Thyroid gland (tissue), 4 donors: ENCODE measurements around the gene COL27A1. TPM values are rescaled to one million over a fixed set of nuclear protein-coding genes. Genes with fewer than 3 reads are reported as not detected.

ENCODE experiments used
- DNase-seq, 2 donors: peaks; one replicate each; pipeline ENCODE4 v3.0.0-alpha.2; 2019
- H3K27ac ChIP-seq, 3 donors: fragments of 200-600 bp; sonication (generic); 1 replicate in 2 of 3; 2 replicates in 1 of 3; pipeline ENCODE4 v1.5.1; 2016 to 2019; ENCODE audit warnings: mild to moderate bottlenecking in 1 of 3, moderate library complexity in 1 of 3
- H3K27me3 ChIP-seq: fragments of 200-600 bp; sonication (generic); one replicate; pipeline ENCODE4 v1.5.1; 2019
- H3K36me3 ChIP-seq, 2 donors: fragments of 200-600 bp; sonication (generic); one replicate each; pipeline ENCODE4 v1.5.1; 2016 to 2019
- H3K4me1 ChIP-seq, 2 donors: fragments of 200-600 bp; sonication (generic); one replicate each; pipeline ENCODE4 v1.5.1; 2017 to 2019
- H3K4me3 ChIP-seq, 3 donors: fragments of 200-600 bp; sonication (generic); replicated peaks in 1 of 3; 1 replicate in 2 of 3; 2 replicates in 1 of 3; pipeline ENCODE4 v1.5.1; 2016; ENCODE audit warnings: mild to moderate bottlenecking in 1 of 3
- H3K9me3 ChIP-seq: fragments of 200-600 bp; sonication (generic); one replicate; pipeline ENCODE4 v1.5.1; 2017
- POLR2A ChIP-seq, 2 donors: fragments of 450-650 bp; IDR thresholded peaks; one replicate each; pipeline ENCODE4 v1.6.1; 2017; ENCODE audit warnings: antibody characterized with exemption in 2 of 2, mild to moderate bottlenecking in 2 of 2, moderate library complexity in 1 of 2
- WGBS, 2 donors: methylation state at CpG; one replicate each; pipeline ENCODE4 v1.1.5; 2017; 5-methylcytosine and 5-hydroxymethylcytosine counted together
- intact Hi-C: fragments of 100-400 bp; cut with DNase I; formaldehyde crosslinking; loops from one replicate; pipeline ENCODE4 v1.15.1; 2023
- total RNA-seq, 4 donors: library from RNA; depleted of rRNA; stranded (reverse); fragments of >200 nt; gene quantifications; one replicate each; pipeline ENCODE4 v1.2.3, GENCODE V29; 2016
- TF ChIP-seq, protein P1 (sequence below), 6 experiments: fragments of 200-600 bp in 3 of 6; fragments of 450-650 bp in 3 of 6; sonication (generic) in 3 of 6; IDR thresholded peaks; one replicate each; pipeline ENCODE4 v1.5.1; 2016 to 2019; ENCODE audit warnings: antibody characterized with exemption in 6 of 6, mild to moderate bottlenecking in 2 of 6, inconsistent platforms in 1 of 6, moderate library complexity in 1 of 6

The COL27A1 gene
- total RNA-seq, 4 donors from 2014 or later: 6.7 to 32.5 (median 10.6) TPM

DNA sequence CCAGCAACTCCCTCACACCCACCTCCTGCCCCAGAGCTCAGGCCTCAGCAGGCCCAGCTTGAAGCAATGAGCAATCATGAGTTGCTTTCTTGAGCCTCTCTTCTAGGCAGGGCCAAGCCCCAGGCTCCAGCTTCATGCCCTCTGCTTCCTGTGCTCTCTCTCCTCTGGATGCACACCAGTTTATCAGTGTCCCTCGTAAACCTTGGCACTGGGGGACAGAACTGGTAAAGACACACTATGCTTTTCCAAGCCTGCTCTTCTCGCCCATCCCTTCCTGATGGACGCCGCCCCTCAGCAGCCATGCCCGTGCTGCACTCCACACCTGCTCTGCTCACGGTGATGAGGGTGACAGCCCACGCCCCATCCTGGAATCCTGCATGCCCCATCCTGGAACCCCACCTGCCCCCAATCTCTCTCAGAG lies 118.1 kb downstream of the COL27A1 start:
- Histone ChIP-seq H3K9me3 (no peaks in the 10 kb centered on the region), H3K36me3 (no peaks in the 10 kb centered on the region), H3K4me1 (no peaks in the 10 kb centered on the region), H3K4me3 (no peak overlapping the region), H3K27ac (no peak overlapping the region), H3K27me3 (no peaks in the 10 kb centered on the region)
- TF ChIP-seq, protein P1, sequence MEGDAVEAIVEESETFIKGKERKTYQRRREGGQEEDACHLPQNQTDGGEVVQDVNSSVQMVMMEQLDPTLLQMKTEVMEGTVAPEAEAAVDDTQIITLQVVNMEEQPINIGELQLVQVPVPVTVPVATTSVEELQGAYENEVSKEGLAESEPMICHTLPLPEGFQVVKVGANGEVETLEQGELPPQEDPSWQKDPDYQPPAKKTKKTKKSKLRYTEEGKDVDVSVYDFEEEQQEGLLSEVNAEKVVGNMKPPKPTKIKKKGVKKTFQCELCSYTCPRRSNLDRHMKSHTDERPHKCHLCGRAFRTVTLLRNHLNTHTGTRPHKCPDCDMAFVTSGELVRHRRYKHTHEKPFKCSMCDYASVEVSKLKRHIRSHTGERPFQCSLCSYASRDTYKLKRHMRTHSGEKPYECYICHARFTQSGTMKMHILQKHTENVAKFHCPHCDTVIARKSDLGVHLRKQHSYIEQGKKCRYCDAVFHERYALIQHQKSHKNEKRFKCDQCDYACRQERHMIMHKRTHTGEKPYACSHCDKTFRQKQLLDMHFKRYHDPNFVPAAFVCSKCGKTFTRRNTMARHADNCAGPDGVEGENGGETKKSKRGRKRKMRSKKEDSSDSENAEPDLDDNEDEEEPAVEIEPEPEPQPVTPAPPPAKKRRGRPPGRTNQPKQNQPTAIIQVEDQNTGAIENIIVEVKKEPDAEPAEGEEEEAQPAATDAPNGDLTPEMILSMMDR (IDR thresholded peaks at IDR 0.05): no peak
- no peak for TF ChIP-seq POLR2A (IDR thresholded peaks at IDR 0.05)
- no peak for DNase-seq
- 94 to 96% methylated on average over 7 of the region's 7 CpGs for WGBS, 2 donors
- intact Hi-C loops: no loop called here

DNA sequence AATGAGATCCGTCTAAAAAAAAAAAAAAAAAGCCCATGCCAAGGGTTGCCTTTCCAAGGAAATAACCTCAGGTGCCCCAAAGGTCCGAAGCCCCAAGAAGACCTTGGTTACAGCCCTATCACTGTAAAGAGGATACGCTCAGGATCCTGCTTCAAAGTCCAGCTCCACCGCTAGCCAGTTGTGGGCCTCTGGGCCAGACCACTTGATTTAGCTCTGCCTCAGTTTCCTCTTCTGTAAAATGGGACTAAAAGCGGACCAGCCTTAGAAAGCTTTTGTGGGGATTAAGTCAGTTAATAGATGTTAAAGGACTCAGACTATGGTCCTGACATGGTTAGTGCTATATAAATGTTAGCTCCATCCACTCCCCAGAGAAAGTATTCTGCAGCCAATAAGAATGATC lies 118.9 kb downstream of the COL27A1 start:
- WGBS, 2 donors: 89 to 91% methylated on average over 5 of the region's 5 CpGs
- Histone ChIP-seq H3K9me3 (no peaks in the 10 kb centered on the region), H3K4me3 (no peak overlapping the region), H3K27ac (no peak overlapping the region), H3K36me3 (no peaks in the 10 kb centered on the region), H3K4me1 (no peaks in the 10 kb centered on the region), H3K27me3 (no peaks in the 10 kb centered on the region)
- TF ChIP-seq, protein P1 (IDR thresholded peaks at IDR 0.05): no peak
- TF ChIP-seq POLR2A (IDR thresholded peaks at IDR 0.05): no peak
- no peak for DNase-seq
- intact Hi-C loops: no loop called here

DNA sequence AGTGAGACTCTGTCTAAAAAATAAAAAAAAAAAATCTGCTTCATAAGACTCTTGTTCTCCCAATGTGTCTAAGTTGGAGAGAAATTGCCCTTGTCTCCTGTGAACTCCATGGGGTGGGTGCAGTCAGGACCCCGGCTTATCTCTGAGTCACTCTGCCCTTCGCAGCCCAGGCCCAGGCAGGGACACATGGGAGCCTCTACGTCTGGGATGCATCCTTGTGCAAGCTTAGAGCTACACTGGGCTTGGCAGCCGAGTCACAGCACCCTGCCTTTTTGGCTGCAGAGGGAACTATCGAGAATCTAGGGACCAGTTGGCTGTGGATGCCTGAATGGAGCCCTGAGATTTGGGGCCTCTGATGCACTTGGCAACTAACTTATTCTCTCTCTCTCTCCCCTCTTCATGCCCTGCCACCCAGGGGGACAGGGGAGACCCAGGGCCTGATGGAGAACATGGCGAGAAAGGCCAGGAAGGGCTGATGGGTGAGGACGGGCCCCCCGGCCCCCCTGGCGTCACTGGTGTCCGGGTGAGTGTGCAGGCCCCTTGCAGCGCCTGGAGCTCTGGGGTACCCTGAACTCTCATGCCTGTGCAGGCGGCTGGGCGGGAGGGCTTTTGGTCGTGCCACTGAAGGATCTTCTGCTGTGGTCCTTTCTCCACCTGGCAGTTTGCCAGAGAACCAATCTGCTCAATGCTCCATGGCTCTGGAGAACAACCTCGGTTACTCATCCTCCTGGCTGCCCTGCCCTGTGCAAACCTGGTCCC lies 120.1 kb downstream of the COL27A1 start:
- Histone ChIP-seq H3K27me3 (no peaks in the 10 kb centered on the region), H3K4me1 (no peaks in the 10 kb centered on the region), H3K27ac (no peak overlapping the region), H3K4me3 (no peak overlapping the region), H3K36me3 (no peaks in the 10 kb centered on the region), H3K9me3 (no peaks in the 10 kb centered on the region)
- no peak for DNase-seq
- WGBS, 2 donors: 88 to 90% methylated on average over 7 to 14 of the region's 15 CpGs
- TF ChIP-seq, protein P1 (IDR thresholded peaks at IDR 0.05): no peak
- TF ChIP-seq POLR2A (IDR thresholded peaks at IDR 0.05): no peak
- intact Hi-C loops: no loop called here

DNA sequence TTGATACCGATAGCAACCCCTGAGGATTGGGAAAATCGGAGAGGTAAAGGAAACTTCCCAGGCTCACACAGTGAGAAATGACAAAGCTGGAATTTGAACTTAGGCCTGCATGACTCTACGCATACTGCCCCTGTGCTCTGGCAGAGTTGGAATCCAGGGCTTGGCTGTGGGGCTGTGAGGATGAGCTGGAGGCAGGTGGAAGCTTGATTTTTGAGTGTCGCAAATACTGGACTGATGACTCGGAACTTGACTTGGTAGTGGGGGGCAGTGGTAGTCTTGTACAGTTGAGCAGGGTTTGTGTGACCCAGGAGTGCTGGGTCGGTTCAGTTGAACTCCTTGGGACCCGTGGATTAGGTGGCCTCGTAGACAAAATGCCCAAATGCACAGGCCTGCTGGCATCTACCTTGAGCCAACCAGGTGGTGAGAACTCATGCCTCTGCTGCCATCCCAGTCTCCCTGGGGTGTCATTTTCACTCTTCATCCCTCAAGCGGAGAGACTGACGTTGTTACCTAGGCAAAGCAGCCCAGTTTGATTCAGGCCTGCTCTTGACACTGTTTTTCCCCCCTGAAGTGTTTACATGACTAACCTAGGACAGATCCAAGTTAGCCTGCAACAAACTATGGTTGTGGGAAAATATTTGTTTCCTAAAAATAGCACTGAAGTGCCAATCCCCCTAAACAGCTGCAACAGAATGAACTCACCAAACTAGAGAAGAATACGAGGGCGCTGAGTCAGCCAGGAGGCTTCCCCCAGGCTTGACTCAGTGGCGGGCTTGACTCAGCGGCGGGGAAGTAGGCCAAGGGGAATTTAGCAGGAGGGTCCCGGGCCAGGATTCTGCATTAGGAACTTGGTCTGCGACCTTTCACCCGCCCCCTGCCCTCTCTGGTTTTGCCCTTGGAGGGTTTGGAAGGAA lies 121.8 kb downstream of the COL27A1 start:
- Histone ChIP-seq H3K36me3 (no peaks in the 10 kb centered on the region), H3K27ac (no peak overlapping the region), H3K9me3 (no peaks in the 10 kb centered on the region), H3K4me3 (no peak overlapping the region), H3K4me1 (no peaks in the 10 kb centered on the region), H3K27me3 (no peaks in the 10 kb centered on the region)
- intact Hi-C loops: no loop called here
- WGBS, 2 donors: 89 to 93% methylated on average over 18 of the region's 18 CpGs
- no peak for DNase-seq
- no peak for TF ChIP-seq POLR2A (IDR thresholded peaks at IDR 0.05)
- TF ChIP-seq, protein P1 (IDR thresholded peaks at IDR 0.05): no peak

DNA sequence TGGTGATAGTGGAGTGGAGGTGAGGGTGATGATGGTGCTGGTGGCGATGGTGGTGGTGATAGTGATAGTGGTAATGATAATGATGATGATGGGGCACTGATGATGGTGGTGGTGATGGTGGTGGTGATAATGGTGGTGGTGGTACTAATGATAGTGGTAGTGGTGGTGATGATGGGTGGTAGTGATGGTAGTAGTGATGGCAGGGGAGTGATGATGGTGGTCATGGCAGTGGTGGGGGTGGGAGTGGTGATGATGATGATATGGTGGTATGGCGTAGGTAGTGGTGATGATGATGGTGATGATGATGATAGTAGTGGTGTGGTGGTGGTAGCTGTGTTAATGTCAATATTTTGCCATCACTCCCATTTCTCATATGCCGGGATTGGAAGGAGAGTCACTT lies 123.0 kb downstream of the COL27A1 start:
- Histone ChIP-seq H3K4me1 (no peaks in the 10 kb centered on the region), H3K9me3 (no peaks in the 10 kb centered on the region), H3K36me3 (no peaks in the 10 kb centered on the region), H3K27me3 (no peaks in the 10 kb centered on the region), H3K4me3 (no peak overlapping the region), H3K27ac (no peak overlapping the region)
- intact Hi-C loops: no loop called here
- 77 to 79% methylated on average over 3 of the region's 3 CpGs for WGBS, 2 donors
- TF ChIP-seq POLR2A (IDR thresholded peaks at IDR 0.05): no peak
- DNase-seq: no peak
